ENCODE results near the gene IP6K2. TPM values are rescaled to one million over a fixed set of nuclear protein-coding genes. Genes with fewer than 3 reads are reported as not detected.
"Not testable (repeated sequence)": the region's sequence is repeated elsewhere in the genome, so short reads cannot be mapped to it uniquely, and the experiment has no call there.

Gene IP6K2
- total and polyA plus RNA-seq, 2 experiments from 2014 or later: 57.4 to 59.6 TPM

DNA sequence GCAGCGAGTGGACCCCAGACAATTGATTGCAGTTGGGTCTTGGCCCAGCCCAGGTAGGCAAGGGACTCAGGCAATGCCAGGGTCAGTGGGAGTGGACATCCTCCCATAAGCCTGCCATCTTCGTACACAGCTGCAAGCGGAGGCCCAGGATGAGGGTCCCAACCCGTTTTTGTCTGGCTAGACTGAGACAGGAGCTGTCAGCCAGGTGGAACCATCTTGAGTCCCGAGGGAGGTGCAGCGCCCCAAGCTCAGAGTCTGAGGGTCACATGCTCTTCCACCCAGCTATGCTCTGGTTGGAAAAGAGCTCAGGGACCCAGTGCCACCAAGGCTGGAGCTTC lies 22.6 kb upstream of the IP6K2 start:
- H3K9me3 ChIP-seq (ENCODE audit: low read depth): no peaks in the 10 kb centered on the region
- no peak for DNase-seq
- no peaks in the 10 kb centered on the region for H3K36me3 ChIP-seq (ENCODE audit: low read depth)
- 50 to 64% methylated on average over 6 of the region's 6 CpGs for WGBS, 2 experiments (ENCODE audit: low coverage in 1 of 2, low lambda C conversion rate in 2 of 2, missing lambda C conversion rate in 2 of 2)
- H3K4me3 ChIP-seq: no peak overlapping the region
- no peak for TF ChIP-seq EZH2phosphoT487 (IDR thresholded peaks at IDR 0.05; ENCODE audit: insufficient read depth, low read depth)
- H3K9me2 ChIP-seq (ENCODE audit: insufficient read depth): no peaks in the 10 kb centered on the region
- H3K27ac ChIP-seq: no peak overlapping the region
- no peak overlapping the region for H3K9ac ChIP-seq
- 0 out of 2 replicates have a peak, but pooled peaks cover 7% of the 10 kb centered on the region for H3F3A ChIP-seq (ENCODE audit: insufficient read depth)
- no peaks in the 10 kb centered on the region for H3K27me3 ChIP-seq (replicated peaks; ENCODE audit: insufficient read depth)
- no peaks in the 10 kb centered on the region for H3K4me1 ChIP-seq (ENCODE audit: insufficient read depth)
- no peaks in the 10 kb centered on the region for H3K79me2 ChIP-seq (ENCODE audit: insufficient read depth)
- in situ Hi-C loops (cut with MboI): no loop called here
- H2AFZ ChIP-seq: peak overlapping the region; percentile 70; the same call in 1 of the 2 replicates
- no peak overlapping the region for H3K4me2 ChIP-seq (ENCODE audit: unreplicated experiment)
- H4K20me1 ChIP-seq (ENCODE audit: insufficient read depth): no peaks in the 10 kb centered on the region

DNA sequence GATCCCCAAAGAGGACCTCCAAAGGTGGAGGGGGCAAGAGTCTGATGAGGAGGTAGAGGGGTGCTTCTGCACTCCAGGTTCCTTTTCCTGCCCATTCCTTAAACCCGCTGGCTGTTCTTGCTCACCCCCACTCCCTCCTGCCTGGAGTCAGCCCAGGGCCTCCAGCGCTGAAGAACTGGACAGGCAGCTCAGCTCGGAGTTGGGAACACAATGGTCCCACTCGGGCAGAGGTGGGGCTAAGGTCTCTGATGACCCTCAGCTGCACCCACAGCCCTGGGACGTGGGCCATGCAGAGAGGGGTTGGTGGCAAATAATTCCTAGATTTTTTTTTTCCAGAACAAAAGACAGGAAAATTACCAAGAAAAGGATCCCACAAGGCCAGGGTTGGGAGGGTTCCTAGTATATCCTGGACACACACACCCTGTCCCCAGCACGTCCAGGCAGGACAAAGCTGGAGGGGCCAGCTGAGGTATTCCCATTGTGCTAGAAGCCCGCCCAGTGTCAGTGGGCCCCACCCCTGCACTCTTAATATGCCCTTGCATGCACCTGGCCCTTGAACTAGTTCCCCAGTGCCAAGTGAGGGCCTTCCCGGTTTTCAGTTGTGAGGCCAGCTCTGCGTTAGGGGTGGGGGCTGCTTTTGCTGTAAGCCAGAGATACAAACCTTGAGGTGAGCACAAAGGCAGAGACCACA lies 22.1 kb upstream of the IP6K2 start:
- Histone ChIP-seq H3K79me2 (ENCODE audit: insufficient read depth) (no peaks in the 10 kb centered on the region), H3K4me1 (ENCODE audit: insufficient read depth) (no peaks in the 10 kb centered on the region), H3F3A (ENCODE audit: insufficient read depth) (0 out of 2 replicates have a peak, but pooled peaks cover 7% of the 10 kb centered on the region), H3K36me3 (ENCODE audit: low read depth) (no peaks in the 10 kb centered on the region), H3K4me2 (ENCODE audit: unreplicated experiment) (no peak overlapping the region), H3K9ac (no peak overlapping the region), H3K27ac (no peak overlapping the region), H2AFZ (no peak overlapping the region), H4K20me1 (ENCODE audit: insufficient read depth) (no peaks in the 10 kb centered on the region), H3K9me2 (ENCODE audit: insufficient read depth) (no peaks in the 10 kb centered on the region), H3K27me3 (replicated peaks; ENCODE audit: insufficient read depth) (no peaks in the 10 kb centered on the region), H3K4me3 (no peak overlapping the region), H3K9me3 (ENCODE audit: low read depth) (no peaks in the 10 kb centered on the region)
- no peak for DNase-seq
- 78 to 84% methylated on average over 9 of the region's 9 CpGs for WGBS, 2 experiments (ENCODE audit: low coverage in 1 of 2, low lambda C conversion rate in 2 of 2, missing lambda C conversion rate in 2 of 2)
- in situ Hi-C loops (cut with MboI): no loop called here
- TF ChIP-seq EZH2 (IDR thresholded peaks at IDR 0.05; ENCODE audit: insufficient read depth, poor library complexity, severe bottlenecking): no peak
- TF ChIP-seq EZH2phosphoT487 (IDR thresholded peaks at IDR 0.05; ENCODE audit: insufficient read depth, low read depth): no peak

DNA sequence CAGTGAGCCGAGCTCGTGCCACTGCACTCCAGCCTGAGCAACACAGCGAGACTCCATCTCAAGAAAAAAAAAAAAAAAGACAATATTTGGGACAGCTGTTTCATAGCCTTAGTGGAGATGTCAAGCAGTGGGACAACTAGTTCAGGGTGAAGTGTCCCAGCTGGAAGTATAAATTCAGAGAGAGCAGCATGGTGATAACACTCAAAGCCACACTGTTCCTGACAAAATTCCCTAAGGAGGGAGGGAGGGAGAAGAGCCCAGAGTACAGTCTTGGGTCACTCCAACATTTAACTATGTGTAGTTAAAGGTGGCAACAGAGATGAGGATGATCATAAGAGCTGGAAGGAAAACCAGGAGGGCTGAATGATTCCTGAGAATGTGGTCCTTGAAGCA lies 21.1 kb upstream of the IP6K2 start:
- no peaks in the 10 kb centered on the region for H3K79me2 ChIP-seq (ENCODE audit: insufficient read depth)
- 85 to 86% methylated on average over 3 of the region's 3 CpGs for WGBS, 2 experiments (ENCODE audit: low coverage in 1 of 2, low lambda C conversion rate in 2 of 2, missing lambda C conversion rate in 2 of 2)
- H3K4me2 ChIP-seq (ENCODE audit: unreplicated experiment): no peak overlapping the region
- no peak overlapping the region for H3K27ac ChIP-seq
- H3F3A ChIP-seq (ENCODE audit: insufficient read depth): 0 out of 2 replicates have a peak, but pooled peaks cover 7% of the 10 kb centered on the region
- no peak overlapping the region for H3K9ac ChIP-seq
- no peak overlapping the region for H2AFZ ChIP-seq
- no peak for TF ChIP-seq EZH2phosphoT487 (IDR thresholded peaks at IDR 0.05; ENCODE audit: insufficient read depth, low read depth)
- no peak for TF ChIP-seq EZH2 (IDR thresholded peaks at IDR 0.05; ENCODE audit: insufficient read depth, poor library complexity, severe bottlenecking)
- no peak for DNase-seq
- H3K36me3 ChIP-seq (ENCODE audit: low read depth): no peaks in the 10 kb centered on the region
- in situ Hi-C loops (cut with MboI): no loop called here
- H3K27me3 ChIP-seq (replicated peaks; ENCODE audit: insufficient read depth): no peaks in the 10 kb centered on the region
- H3K9me3 ChIP-seq (ENCODE audit: low read depth): no peaks in the 10 kb centered on the region
- no peaks in the 10 kb centered on the region for H4K20me1 ChIP-seq (ENCODE audit: insufficient read depth)
- H3K4me3 ChIP-seq: no peak overlapping the region
- no peaks in the 10 kb centered on the region for H3K9me2 ChIP-seq (ENCODE audit: insufficient read depth)
- H3K4me1 ChIP-seq (ENCODE audit: insufficient read depth): no peaks in the 10 kb centered on the region

DNA sequence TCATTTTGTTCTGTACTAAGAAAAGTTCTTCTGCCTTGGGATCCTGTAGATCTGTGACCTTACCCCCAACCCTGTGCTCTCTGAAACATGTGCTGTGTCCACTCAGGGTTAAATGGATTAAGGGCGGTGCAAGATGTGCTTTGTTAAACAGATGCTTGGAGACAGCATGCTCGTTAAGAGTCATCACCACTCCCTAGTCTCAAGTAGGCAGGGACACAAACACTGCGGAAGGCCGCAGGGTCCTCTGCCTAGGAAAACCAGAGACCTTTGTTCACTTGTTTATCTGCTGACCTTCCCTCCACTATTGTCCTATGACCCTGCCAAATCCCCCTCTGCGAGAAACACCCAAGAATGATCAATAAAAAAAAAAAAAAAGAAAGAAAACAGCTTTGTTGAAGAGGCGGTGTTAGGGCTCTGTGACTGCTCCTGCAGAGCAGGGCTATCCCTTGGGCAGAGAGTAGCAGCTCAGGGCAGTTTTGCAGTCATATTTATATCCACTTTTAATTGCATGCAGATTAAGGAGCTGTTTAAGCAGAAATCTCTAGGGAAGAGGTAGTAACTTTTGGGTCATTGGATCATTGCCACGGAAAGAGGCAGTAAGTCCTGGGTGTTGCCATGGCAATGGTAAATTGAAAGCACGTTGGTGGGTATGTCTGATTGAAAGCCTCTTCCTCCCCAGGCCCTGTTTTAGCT lies 18.2 kb upstream of the IP6K2 start:
- H3K79me2 ChIP-seq (ENCODE audit: insufficient read depth); H3K36me3 ChIP-seq (ENCODE audit: low read depth); H3K27ac ChIP-seq; H3K9me3 ChIP-seq (ENCODE audit: low read depth); H3K9me2 ChIP-seq (ENCODE audit: insufficient read depth); H3K4me2 ChIP-seq (ENCODE audit: unreplicated experiment); H4K20me1 ChIP-seq (ENCODE audit: insufficient read depth); in situ Hi-C loops (cut with MboI); H3F3A ChIP-seq (ENCODE audit: insufficient read depth); H3K4me3 ChIP-seq; H3K27me3 ChIP-seq (replicated peaks; ENCODE audit: insufficient read depth); H3K4me1 ChIP-seq (ENCODE audit: insufficient read depth): not testable (repeated sequence)
- Histone ChIP-seq H3K9ac (peak overlapping the region; percentile 46; the same call in 1 of the 2 replicates), H2AFZ (peak overlapping the region; percentile 56)
- DNase-seq: peak; percentile 53
- WGBS, 2 experiments (ENCODE audit: low coverage in 1 of 2, low lambda C conversion rate in 2 of 2, missing lambda C conversion rate in 2 of 2): 10 to 31% methylated on average over 8 of the region's 8 CpGs

DNA sequence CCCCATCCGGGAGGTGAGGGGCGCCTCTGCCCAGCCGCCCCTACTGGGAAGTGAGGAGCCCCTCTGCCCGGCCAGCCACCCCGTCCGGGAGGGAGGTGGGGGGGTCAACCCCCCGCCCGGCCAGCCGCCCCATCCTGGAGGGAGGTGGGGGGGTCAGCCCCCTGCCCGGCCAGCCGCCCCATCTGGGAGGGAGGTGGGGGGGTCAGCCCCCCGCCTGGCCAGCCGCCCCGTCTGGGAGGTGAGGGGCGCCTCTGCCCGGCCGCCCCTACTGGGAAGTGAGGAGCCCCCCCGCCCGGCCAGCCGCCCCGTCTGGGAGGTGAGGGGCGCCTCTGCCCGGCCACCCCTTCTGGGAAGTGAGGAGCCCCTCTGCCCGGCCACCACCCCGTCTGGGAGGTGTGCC lies 17.5 kb upstream of the IP6K2 start:
- H3K79me2 ChIP-seq (ENCODE audit: insufficient read depth); H3K27ac ChIP-seq; H3K36me3 ChIP-seq (ENCODE audit: low read depth); H3K9me2 ChIP-seq (ENCODE audit: insufficient read depth); H3K4me1 ChIP-seq (ENCODE audit: insufficient read depth); in situ Hi-C loops (cut with MboI); H3F3A ChIP-seq (ENCODE audit: insufficient read depth); H3K4me2 ChIP-seq (ENCODE audit: unreplicated experiment); H4K20me1 ChIP-seq (ENCODE audit: insufficient read depth); DNase-seq; H3K4me3 ChIP-seq; H3K27me3 ChIP-seq (replicated peaks; ENCODE audit: insufficient read depth); H3K9me3 ChIP-seq (ENCODE audit: low read depth): not testable (repeated sequence)
- peak overlapping the region; percentile 46; the same call in 1 of the 2 replicates for H3K9ac ChIP-seq
- H2AFZ ChIP-seq: peak overlapping the region; percentile 56
- WGBS, 2 experiments (ENCODE audit: low coverage in 1 of 2, low lambda C conversion rate in 2 of 2, missing lambda C conversion rate in 2 of 2): 59% methylated on average over 14 of the region's 25 CpGs; no CpG with 5 or more reads in 1 of the 2 experiments

DNA sequence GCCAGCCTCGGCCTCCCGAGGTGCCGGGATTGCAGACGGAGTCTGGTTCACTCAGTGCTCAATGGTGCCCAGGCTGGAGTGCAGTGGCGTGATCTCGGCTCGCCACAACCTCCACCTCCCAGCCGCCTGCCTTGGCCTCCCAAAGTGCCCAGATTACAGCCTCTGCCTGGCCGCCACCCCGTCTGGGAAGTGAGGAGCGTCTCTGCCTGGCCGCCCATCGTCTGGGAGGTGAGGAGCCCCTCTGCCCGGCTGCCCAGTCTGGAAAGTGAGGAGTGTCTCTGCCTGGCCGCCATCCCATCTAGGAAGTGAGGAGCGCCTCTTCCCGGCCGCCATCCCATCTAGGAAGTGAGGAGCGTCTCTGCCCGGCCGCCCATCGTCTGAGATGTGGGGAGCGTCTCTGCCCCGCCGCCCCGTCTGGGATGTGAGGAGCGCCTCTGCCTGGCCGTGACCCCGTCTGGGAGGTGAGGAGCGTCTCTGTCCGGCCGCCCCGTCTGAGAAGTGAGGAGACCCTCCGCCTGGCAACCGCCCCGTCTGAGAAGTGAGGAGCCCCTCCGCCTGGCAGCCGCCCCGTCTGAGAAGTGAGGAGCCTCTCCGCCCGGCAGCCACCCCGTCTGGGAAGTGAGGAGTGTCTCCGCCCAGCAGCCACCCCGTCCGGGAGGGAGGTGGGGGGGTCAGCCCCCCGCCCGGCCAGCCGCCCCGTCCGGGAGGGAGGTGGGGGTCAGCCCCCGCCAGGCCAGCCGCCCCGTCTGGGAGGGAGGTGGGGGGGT lies 16.9 kb upstream of the IP6K2 start:
- H3K4me1 ChIP-seq (ENCODE audit: insufficient read depth); H3K79me2 ChIP-seq (ENCODE audit: insufficient read depth); H3K36me3 ChIP-seq (ENCODE audit: low read depth); H3K4me2 ChIP-seq (ENCODE audit: unreplicated experiment); H3K27ac ChIP-seq; in situ Hi-C loops (cut with MboI); H3K4me3 ChIP-seq; H3K27me3 ChIP-seq (replicated peaks; ENCODE audit: insufficient read depth); H4K20me1 ChIP-seq (ENCODE audit: insufficient read depth); H3F3A ChIP-seq (ENCODE audit: insufficient read depth); DNase-seq; H2AFZ ChIP-seq; H3K9me3 ChIP-seq (ENCODE audit: low read depth); H3K9me2 ChIP-seq (ENCODE audit: insufficient read depth); H3K9ac ChIP-seq: not testable (repeated sequence)
- WGBS, 2 experiments (ENCODE audit: low coverage in 1 of 2, low lambda C conversion rate in 2 of 2, missing lambda C conversion rate in 2 of 2): 79 to 88% methylated on average over 9 to 46 of the region's 53 CpGs
